NCI-H1105 (cell line): ENCODE data around the gene NCOA3.
"Not testable (repeated sequence)": the region's sequence is repeated elsewhere in the genome, so short reads cannot be mapped to it uniquely, and the experiment has no call there.

Experiments
- DNase-seq: peaks from one replicate; lab custom pipeline; 2025; lab: John Stamatoyannopoulos, UW

NCOA3 gene

DNA sequence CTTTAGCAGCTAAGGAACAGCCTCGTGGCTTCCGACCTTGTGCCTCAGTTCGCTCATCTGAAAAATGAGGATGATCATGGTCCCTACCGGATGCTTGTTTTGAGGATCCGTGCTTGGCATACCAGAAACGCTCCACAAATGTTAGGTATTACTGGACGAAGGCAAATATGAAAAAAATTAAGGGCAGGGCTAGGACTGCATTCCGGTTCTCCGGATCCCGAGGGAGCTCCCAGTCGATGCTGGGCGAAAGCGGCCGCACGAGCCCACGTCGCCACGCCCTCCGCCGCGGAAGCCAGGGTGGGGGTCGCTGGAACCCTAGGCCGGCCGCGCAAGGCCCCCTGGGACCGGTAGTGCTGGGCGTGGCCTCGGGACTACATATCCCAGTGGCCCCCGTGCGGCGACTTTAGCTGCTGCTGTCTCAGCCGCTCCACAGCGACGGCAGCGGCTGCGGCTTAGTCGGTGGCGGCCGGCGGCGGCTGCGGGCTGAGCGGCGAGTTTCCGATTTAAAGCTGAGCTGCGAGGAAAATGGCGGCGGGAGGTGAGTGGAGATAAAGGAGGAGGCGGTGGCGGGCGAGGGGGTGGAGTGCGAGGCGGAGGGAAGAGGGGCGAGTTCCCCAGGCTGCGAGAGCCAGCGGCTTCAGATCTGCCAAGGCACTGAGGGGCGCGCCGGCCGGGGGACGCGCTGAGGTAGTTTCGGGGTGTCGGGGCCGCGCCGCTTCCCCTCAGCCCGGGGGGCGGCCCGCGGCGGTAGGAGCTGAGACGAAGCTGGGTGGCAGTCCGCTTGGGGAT lies at the start of gene NCOA3:
Gene NCOA3, plus strand, starts transcription at position 406 of the 789 bp plus-strand sequence. CDS start 120,361 bp downstream, outside the sequence.
- peak; percentile 99 for DNase-seq

DNA sequence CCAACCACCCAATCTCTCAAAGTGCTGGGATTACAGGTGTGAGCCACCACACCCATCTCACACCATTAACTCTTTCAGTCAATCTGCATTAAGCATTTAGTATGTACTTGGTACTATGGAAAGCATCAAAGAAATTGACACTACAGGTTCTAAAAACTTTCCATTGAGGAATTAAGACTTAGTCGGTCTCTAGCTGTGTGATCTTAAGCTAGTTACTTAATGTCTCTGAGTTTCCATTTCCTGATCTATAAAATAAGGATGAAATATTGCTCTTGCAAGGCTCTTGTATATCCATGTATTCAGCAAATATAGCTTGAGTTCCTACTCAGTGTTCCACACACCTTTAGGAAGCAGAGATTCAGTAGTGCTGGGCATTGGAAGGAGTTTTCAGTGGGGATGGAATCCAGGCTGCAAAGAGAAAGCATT lies 48.9 kb upstream of the NCOA3 start:
- no peak for DNase-seq

- no peak for DNase-seq
Observed at GRCh38 chr20:47453167-47453782, 48.4 kb upstream of the NCOA3 start.

- no peak for DNase-seq
Observed at GRCh38 chr20:47454298-47455132, 47.2 kb upstream of the NCOA3 start.

DNA sequence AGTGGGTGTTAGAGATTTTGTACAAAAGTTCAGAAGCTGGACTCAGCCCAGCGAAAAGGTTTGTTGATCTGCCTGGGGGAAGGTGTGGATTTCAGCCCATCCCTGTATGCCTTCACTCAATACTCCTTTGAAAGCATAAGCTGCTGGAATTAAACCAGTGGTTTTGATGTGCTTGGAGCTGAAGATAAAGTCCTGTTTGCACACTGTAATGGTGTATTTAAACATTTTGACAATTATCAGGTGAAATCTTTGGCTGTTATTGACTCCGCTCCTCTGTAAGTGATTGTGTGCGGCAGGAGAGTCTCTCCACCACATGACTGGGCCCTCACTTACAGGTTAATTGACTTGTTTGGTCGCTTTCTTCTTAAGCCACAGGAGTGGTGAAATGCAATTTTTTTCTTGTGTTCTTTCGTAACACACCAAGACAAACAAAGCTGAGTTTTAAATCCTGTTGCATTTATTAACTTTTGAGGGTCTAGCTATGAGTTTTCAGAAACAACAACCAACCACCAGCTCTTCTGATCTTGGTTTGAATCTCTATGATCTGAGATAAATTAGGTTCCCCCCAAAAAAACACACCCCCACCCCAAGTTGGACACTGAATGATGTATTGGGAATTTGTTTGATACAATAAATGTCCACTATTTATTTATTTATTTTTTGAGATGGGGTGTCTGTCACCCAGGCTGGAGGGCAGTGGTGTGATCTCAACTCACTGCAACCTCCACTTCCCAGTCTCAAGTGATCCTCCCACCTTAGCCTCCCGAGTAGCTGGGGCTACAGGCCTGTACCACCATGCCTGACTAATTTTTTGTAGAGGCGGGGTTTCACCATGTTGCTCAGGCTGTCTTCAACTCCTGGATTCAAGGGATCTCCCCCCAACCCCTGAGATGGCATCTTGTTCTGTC lies 46.3 kb upstream of the NCOA3 start:
- DNase-seq: no peak

- no peak for DNase-seq
Observed at GRCh38 chr20:47456041-47456537, 45.6 kb upstream of the NCOA3 start.

DNA sequence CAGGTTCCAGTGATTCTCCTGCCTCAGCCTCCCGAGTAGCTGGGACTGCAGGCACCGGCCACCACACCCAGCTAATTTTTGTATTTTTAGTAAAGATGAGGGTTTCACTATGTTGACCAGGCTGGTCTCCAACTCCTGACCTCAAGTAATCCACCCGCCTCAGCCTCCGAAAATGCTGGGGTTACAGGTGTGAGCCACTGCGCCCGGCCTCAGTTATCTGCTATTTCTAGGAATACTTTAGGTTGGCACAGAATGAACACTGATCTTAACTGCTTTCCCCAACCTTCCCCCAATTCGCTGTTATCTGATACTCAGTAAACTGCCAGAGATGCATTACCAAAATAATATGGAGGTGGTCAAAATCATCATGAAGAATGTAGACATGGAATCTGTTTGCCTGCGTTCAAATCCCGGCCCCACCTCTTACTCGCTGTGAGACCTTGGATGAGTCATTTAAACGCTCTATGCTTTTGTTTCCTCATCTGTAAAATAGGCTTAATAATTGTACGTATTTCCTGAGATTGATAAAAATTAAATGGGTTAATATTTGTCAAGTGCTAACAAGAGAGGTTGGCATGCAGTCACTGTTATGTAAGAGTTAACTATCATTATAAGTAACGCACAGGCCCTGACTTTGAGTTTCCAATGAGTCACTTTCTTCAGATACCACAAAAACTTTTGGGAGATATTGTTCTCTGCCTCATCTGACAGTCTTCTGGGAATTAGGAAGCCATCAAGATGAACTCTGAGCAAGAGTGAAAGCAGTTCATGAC lies 44.5 kb upstream of the NCOA3 start:
- no peak for DNase-seq

- not testable (repeated sequence) for DNase-seq
Observed at GRCh38 chr20:47458280-47459050, 43.2 kb upstream of the NCOA3 start.

DNA sequence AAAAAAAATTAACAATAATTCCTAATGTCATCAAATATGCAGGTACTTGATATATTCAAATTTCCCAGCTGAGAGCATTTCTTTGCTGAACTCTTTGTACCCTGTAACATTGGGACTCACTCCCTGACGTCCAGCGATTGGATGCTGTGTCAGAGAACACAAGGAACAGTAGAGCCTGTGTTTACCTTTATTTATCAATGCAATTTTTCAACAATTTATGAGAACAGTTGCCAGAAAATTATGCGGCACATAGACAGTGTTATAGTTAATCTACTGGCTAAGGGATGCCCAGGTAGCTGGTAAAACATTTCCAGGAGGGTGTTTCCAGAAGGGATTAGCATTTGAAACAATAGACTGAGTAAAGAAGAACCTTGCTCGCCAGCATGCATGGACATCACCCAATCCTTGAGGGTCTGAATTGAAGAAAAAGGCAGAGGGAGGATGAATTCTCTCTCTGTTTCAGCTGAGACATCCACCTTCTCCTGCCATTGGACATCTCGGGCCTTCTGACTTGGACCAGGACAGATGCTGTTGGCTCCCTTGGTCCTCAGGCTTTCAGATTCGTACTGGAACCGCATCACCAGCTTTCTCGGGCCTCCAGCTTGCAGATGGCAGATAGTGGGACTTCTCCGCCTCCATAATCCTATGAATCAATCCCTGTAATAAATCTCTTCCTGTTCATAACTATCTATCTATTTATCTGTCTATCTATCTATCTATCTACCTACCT lies 42.2 kb upstream of the NCOA3 start:
- DNase-seq: no peak

DNA sequence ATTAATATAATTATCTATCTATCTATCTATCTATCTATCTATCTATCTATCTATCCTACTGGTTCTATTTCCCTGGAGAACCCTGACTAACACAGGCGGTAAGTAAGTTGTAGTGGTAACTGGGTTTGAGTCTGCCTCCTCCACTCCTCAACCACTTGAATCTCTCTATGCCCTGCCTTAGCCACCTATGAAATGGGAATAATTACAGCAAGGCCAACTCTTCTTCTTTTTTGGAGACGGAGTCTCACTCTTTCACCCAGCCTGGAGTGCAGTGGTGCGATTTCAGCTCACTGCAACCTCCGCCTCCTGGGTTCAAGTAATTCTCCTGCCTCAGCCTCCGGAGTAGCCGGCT lies 41.0 kb upstream of the NCOA3 start:
- DNase-seq: not testable (repeated sequence)

- DNase-seq: no peak
Observed at GRCh38 chr20:47461120-47461685, 40.5 kb upstream of the NCOA3 start.

DNA sequence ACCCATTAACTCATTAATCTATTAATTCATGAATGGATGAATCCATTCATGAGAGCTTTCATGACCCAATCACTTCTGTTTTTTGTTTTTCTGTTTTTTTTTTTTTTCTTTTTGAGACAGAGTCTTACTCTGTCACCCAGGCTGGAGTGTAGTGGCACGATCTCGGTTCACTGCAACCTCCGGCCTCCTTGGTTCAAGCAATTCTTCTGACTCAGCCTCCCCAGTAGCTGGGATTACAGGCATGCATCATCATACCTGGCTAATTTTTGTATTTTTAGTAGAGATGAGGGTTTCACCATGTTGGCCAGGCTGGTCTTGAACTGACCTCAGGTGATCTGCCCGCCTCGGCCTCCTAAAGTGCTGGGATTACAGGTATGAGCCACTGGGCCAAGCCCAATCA lies 39.8 kb upstream of the NCOA3 start:
- not testable (repeated sequence) for DNase-seq

- DNase-seq: no peak
Observed at GRCh38 chr20:47464380-47465101, 37.1 kb upstream of the NCOA3 start.

GRCh38 chr20:47465335-47466090 lies 36.2 kb upstream of the NCOA3 start:
- no peak for DNase-seq

GRCh38 chr20:47466213-47466612 lies 35.5 kb upstream of the NCOA3 start:
- DNase-seq: no peak

GRCh38 chr20:47466704-47467459 lies 34.8 kb upstream of the NCOA3 start:
- no peak for DNase-seq
